Renal cortex interstitium (tissue), 3 donors: ENCODE results near the gene ACSBG1. TPM values are rescaled to one million over a fixed set of nuclear protein-coding genes. Genes with fewer than 3 reads are reported as not detected.

Source experiments
- polyA plus RNA-seq, 3 donors: library from polyadenylated mRNA; unstranded; fragments of 120-200 nt; gene quantifications; one replicate each; pipeline ENCODE4 v1.2.1, GENCODE V29; 2013; ENCODE audit not compliant: insufficient read length in 3 of 3

Gene ACSBG1
- polyA plus RNA-seq, 3 donors, result 1.1 to 1.7 (median 1.5) TPM

Other genes starting within 250 kb of the ACSBG1 start
- 10 to 100 TPM; 27.7 to 30.5 (median 29.8) TPM for gene TBC1D2B, start 156.9 kb downstream of the ACSBG1 start, polyA plus RNA-seq
- under 1 TPM; 0.44 to 0.83 (median 0.65) TPM for gene SH2D7, start 142.0 kb downstream of the ACSBG1 start, polyA plus RNA-seq
- 10 to 100 TPM; 27.6 to 38.4 (median 29.0) TPM for gene CIB2, start 103.1 kb downstream of the ACSBG1 start, polyA plus RNA-seq
- gene IDH3A, start 85.2 kb downstream of the ACSBG1 start, polyA plus RNA-seq, result 10 to 100 TPM; 48.8 to 54.3 (median 52.6) TPM
- gene DNAJA4, start 30.0 kb upstream of the ACSBG1 start, polyA plus RNA-seq, result 10 to 100 TPM; 23.4 to 32.4 (median 25.3) TPM
- 100 to 1,000 TPM; 103 to 108 (median 108) TPM for gene SKIC8, start 65.0 kb upstream of the ACSBG1 start, polyA plus RNA-seq
- 10 to 100 TPM; 35.2 to 56.2 (median 44.5) TPM for gene CRABP1, start 105.8 kb upstream of the ACSBG1 start, polyA plus RNA-seq
- 10 to 100 TPM; 57.0 to 73.9 (median 68.4) TPM for gene IREB2, start 203.7 kb upstream of the ACSBG1 start, polyA plus RNA-seq